CD4-positive, alpha-beta T cell (primary cell): ENCODE measurements around the gene SAMD14. TPM values are rescaled to one million over a fixed set of nuclear protein-coding genes. Genes with fewer than 3 reads are reported as not detected.
A peak's percentile ranks its signal among the peaks of the same experiment; 100 is the strongest.

Experiments used
- ATAC-seq: fragments of 200-7000 bp; cut with Tn5 transposase; one replicate; pipeline ENCODE4 v1.10.0; 2022; ENCODE audit warnings: mild to moderate bottlenecking; ENCODE audit not compliant: poor library complexity
- CTCF ChIA-PET: fragments of 350-600 bp; sonication (Branson Sonifier 250); formaldehyde crosslinking; loops from one replicate; lab custom pipeline; 2021; ENCODE audit warnings: antibody characterized with exemption, inconsistent platforms; lab: Charles Lee
- POLR2A ChIA-PET: fragments of 350-600 bp; sonication (Branson Sonifier 250); formaldehyde crosslinking; loops from one replicate; lab custom pipeline; 2021; ENCODE audit warnings: antibody characterized with exemption, inconsistent platforms; lab: Charles Lee
- DNase-seq, 14 experiments: peaks; one replicate each; pipeline ENCODE4 v3.0.0-alpha.2; 2013 to 2020; ENCODE audit warnings: mixed read lengths in 2 of 14
- H3K27ac ChIP-seq, 2 donors: one replicate each; pipeline versions ENCODE4 v1.5.1 to v1.7.0; 2013; ENCODE audit warnings: low read length in 2 of 2, low read depth in 1 of 2, mild to moderate bottlenecking in 1 of 2
- H3K27me3 ChIP-seq, 2 experiments: 1 replicate in 1 of 2; 2 replicates in 1 of 2; pipeline versions ENCODE4 v1.6.1 to v1.7.0; 2013; ENCODE audit warnings: low read length in 2 of 2, control low read depth in 1 of 2, mild to moderate bottlenecking in 1 of 2, moderate library complexity in 1 of 2; ENCODE audit not compliant: insufficient read depth in 2 of 2, control insufficient read depth in 1 of 2
- H3K36me3 ChIP-seq: one replicate; pipeline ENCODE4 v1.6.1; 2013; ENCODE audit warnings: low read length, control low read depth; ENCODE audit not compliant: insufficient read depth
- H3K4me1 ChIP-seq: one replicate; pipeline ENCODE4 v1.6.1; 2013; ENCODE audit warnings: low read length, control low read depth; ENCODE audit not compliant: insufficient read depth
- H3K4me3 ChIP-seq: one replicate; pipeline ENCODE4 v1.5.1; 2013; ENCODE audit warnings: mild to moderate bottlenecking, low read length, moderate library complexity
- H3K9me3 ChIP-seq, 2 experiments: 1 replicate in 1 of 2; 2 replicates in 1 of 2; pipeline versions ENCODE4 v1.6.1 to v1.7.0; 2013; ENCODE audit warnings: low read length in 2 of 2, mild to moderate bottlenecking in 2 of 2, control low read depth in 1 of 2, moderate library complexity in 1 of 2; ENCODE audit not compliant: control insufficient read depth in 1 of 2, insufficient read depth in 1 of 2
- H3K27ac Mint-ChIP-seq: one replicate; pipeline ENCODE4 v1.8.0; 2020; ENCODE audit warnings: mixed read lengths
- H3K27me3 Mint-ChIP-seq: one replicate; pipeline ENCODE4 v1.8.0; 2021; ENCODE audit warnings: mixed read lengths
- H3K36me3 Mint-ChIP-seq: one replicate; pipeline ENCODE4 v1.8.0; 2021; ENCODE audit warnings: low read depth, mixed read lengths
- H3K4me1 Mint-ChIP-seq: one replicate; pipeline ENCODE4 v1.8.0; 2021; ENCODE audit warnings: low read depth, mixed read lengths
- H3K4me3 Mint-ChIP-seq: one replicate; pipeline ENCODE4 v1.8.0; 2020; ENCODE audit warnings: mild to moderate bottlenecking, mixed read lengths
- H3K9me3 Mint-ChIP-seq: one replicate; pipeline ENCODE4 v1.8.0; 2020; ENCODE audit warnings: mixed read lengths
- intact Hi-C, 2 experiments: fragments of 100-400 bp; cut with DNase I in 1 of 2; cut with micrococcal nuclease in 1 of 2; formaldehyde crosslinking; loops; one replicate each; pipeline versions ENCODE4 v1.15.1 to v1.9.0; 2023 to 2025; cut with DNase I, micrococcal nuclease
- total RNA-seq, 174 experiments: library from RNA in 2 of 174; stranded (reverse) in 2 of 174; gene quantifications; one replicate each; pipeline ENCODE4 v1.2.3 and lab custom pipeline; 2021 to 2026
- TF ChIP-seq, protein P1 (sequence below): fragments of 200-600 bp; IDR thresholded peaks from one replicate; pipeline ENCODE4 v1.8.0; 2022; ENCODE audit warnings: antibody characterized with exemption, mild to moderate bottlenecking

Gene SAMD14
- total RNA-seq, 2 experiments from 2014 or later: 0.33 to 0.53 TPM

DNA sequence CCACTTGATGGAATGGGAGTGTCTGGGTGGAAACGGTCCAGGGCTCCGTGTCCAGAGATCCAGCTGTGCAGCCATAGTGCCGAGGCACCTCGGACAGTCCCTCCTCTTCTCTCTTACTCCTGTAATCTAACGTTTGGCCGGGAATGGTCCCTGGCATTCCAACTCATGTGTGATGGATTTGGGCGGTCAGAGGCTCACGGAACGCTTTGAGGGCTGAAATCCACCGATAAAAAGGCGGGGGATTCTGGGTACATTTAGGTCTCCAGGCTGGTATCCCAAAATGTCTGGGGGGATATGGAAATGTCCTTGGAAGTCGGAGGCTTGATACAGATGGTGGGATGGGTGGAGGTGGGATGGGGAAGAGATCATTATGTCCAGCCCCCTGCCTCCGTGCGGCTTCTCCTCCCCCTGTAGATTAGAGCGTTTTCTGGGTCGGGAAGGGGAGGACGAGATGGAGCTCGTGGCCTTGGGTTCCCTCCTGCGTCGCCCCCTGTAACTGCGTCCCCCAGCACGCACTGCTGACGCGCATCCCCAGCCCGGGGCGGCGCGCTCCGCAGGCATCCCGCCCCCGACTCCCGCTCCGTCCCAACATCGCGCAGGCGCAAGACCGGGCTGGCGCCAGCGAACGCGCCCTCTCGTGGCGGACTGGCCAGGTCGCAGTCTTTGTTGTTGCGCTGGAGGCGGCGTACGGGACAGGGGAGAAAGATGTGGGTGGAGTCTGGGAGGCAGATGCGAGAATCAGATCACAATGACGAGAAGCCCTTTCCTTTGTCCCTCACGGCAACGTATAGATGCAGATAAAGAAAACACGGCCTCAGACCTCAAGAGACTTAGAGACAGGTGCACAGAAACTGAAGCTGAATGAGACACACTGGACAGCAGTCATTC, 31.3 kb upstream of the SAMD14 start:
- ChIA-PET CTCF (interaction anchor here (0.9 to 2.5 kb wide), 13 partner anchors 9 to 111 kb away, joined by 3 to 26 read pairs (median 7); partner anchors contain the start of gene PPP1R9B), POLR2A (interaction anchor here (0.7 to 2.8 kb wide), 9 partner anchors 9 to 67 kb away, joined by 3 to 22 read pairs (median 4); partner anchors contain the start of gene PPP1R9B)
- H3K27me3 Mint-ChIP-seq: no peaks in the 10 kb centered on the region
- H3K27ac Mint-ChIP-seq: peak overlapping the region; percentile 70
- H3K36me3 Mint-ChIP-seq: no peaks in the 10 kb centered on the region
- peaks cover 44% of the 10 kb centered on the region for H3K4me1 Mint-ChIP-seq
- H3K4me3 Mint-ChIP-seq: peak overlapping the region; percentile 59
- ATAC-seq (peak; percentile 94), DNase-seq (peak; percentile 88 to 97 (median 93))
- Histone ChIP-seq H3K4me3 (peak overlapping the region; percentile 76), H3K36me3 (no peaks in the 10 kb centered on the region), H3K27me3 (no peaks in the 10 kb centered on the region), H3K27ac (no peak overlapping the region), H3K4me1 (peaks cover 36% of the 10 kb centered on the region), H3K9me3 (no peaks in the 10 kb centered on the region)
- H3K9me3 Mint-ChIP-seq: no peaks in the 10 kb centered on the region
- intact Hi-C loops: loop anchor here (1.0 to 2.0 kb wide), 4 partner anchors 10 to 66 kb away; partner anchors contain the start of gene PDK2 (in 1 of the 2)
- TF ChIP-seq, protein P1, sequence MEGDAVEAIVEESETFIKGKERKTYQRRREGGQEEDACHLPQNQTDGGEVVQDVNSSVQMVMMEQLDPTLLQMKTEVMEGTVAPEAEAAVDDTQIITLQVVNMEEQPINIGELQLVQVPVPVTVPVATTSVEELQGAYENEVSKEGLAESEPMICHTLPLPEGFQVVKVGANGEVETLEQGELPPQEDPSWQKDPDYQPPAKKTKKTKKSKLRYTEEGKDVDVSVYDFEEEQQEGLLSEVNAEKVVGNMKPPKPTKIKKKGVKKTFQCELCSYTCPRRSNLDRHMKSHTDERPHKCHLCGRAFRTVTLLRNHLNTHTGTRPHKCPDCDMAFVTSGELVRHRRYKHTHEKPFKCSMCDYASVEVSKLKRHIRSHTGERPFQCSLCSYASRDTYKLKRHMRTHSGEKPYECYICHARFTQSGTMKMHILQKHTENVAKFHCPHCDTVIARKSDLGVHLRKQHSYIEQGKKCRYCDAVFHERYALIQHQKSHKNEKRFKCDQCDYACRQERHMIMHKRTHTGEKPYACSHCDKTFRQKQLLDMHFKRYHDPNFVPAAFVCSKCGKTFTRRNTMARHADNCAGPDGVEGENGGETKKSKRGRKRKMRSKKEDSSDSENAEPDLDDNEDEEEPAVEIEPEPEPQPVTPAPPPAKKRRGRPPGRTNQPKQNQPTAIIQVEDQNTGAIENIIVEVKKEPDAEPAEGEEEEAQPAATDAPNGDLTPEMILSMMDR: peak; percentile 93

DNA sequence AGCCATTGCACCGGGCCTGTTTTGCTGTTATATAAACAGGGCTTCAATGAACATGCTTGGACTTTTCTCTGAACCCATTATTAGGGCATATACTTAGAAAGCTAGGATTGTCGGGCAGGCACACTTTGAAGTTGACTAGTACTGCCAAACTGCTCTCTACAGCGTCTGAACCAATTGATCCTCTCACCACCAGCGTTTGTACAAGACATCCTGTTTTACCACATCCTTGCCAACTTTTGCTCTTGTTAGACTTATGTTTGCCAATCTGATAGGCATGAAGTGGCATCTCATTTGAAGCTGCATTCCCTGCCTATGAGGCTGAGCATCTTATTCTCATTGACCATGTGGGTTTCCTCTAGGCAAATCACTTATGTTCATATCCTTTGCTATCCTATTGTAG, 27.9 kb upstream of the SAMD14 start:
- no peak overlapping the region for H3K4me3 Mint-ChIP-seq
- POLR2A ChIA-PET: no interaction called here
- peak overlapping the region; percentile 17 for H3K27ac Mint-ChIP-seq
- H3K36me3 Mint-ChIP-seq: no peaks in the 10 kb centered on the region
- Histone ChIP-seq H3K36me3 (no peaks in the 10 kb centered on the region), H3K4me3 (no peak overlapping the region), H3K27me3 (no peaks in the 10 kb centered on the region), H3K27ac (no peak overlapping the region), H3K9me3 (no peaks in the 10 kb centered on the region), H3K4me1 (peaks cover 42% of the 10 kb centered on the region)
- ATAC-seq (no peak), DNase-seq (peak in 2 of 14 experiments; percentile 33 to 69)
- CTCF ChIA-PET: interaction anchor here (1.0 kb wide), 1 partner anchor 64 kb away, joined by 3 read pairs; no protein-coding TSS in a partner anchor
- H3K27me3 Mint-ChIP-seq: no peaks in the 10 kb centered on the region
- intact Hi-C loops: no loop called here
- TF ChIP-seq, protein P1: no peak
- H3K9me3 Mint-ChIP-seq: no peaks in the 10 kb centered on the region
- H3K4me1 Mint-ChIP-seq: peaks cover 48% of the 10 kb centered on the region

GRCh38 chr17:50155115-50155819, 25.3 kb upstream of the SAMD14 start:
- Histone ChIP-seq H3K27ac (no peak overlapping the region), H3K4me1 (peaks cover 39% of the 10 kb centered on the region), H3K36me3 (no peaks in the 10 kb centered on the region), H3K9me3 (no peaks in the 10 kb centered on the region), H3K4me3 (no peak overlapping the region), H3K27me3 (no peaks in the 10 kb centered on the region)
- Mint-ChIP-seq H3K9me3 (no peaks in the 10 kb centered on the region), H3K36me3 (peaks cover 5% of the 10 kb centered on the region), H3K27me3 (no peaks in the 10 kb centered on the region), H3K4me3 (peak overlapping the region; percentile 34), H3K27ac (peak overlapping the region; percentile 47), H3K4me1 (peaks cover 47% of the 10 kb centered on the region)
- ChIA-PET POLR2A (no interaction called here), CTCF (interaction anchor here (1.0 kb wide), 1 partner anchor 61 kb away, joined by 6 read pairs; no protein-coding TSS in a partner anchor)
- DNase-seq: no peak
- ATAC-seq: no peak
- intact Hi-C loops: no loop called here
- TF ChIP-seq, protein P1: no peak
